Right lobe of liver (tissue), 6 donors: Measurements from ENCODE around the gene NDE1. TPM values are rescaled to one million over a fixed set of nuclear protein-coding genes. Genes with fewer than 3 reads are reported as not detected.

Experiments
- ATAC-seq, 4 donors: fragments of 200-7000 bp; cut with Tn5 transposase; one replicate each; pipeline ENCODE4 v1.9.1; 2020; ENCODE audit warnings: mild to moderate bottlenecking in 4 of 4, moderate library complexity in 4 of 4
- DNase-seq, 3 donors: peaks; one replicate each; pipeline ENCODE4 v3.0.0-alpha.2; 2020
- H3K27ac ChIP-seq, 3 donors: fragments of 200-600 bp; one replicate each; pipeline ENCODE4 v1.8.0; 2022
- H3K27me3 ChIP-seq, 2 donors: fragments of 200-600 bp; one replicate each; pipeline ENCODE4 v1.8.0; 2022
- H3K36me3 ChIP-seq, 4 donors: fragments of 200-600 bp; sonication (generic) in 1 of 4; one replicate each; pipeline versions ENCODE4 v1.5.1 to v1.8.0; 2017 to 2022; ENCODE audit warnings: control low read depth in 1 of 4
- H3K4me1 ChIP-seq, 4 donors: fragments of 200-600 bp; sonication (generic) in 1 of 4; one replicate each; pipeline versions ENCODE4 v1.5.1 to v1.8.0; 2017 to 2022; ENCODE audit warnings: control low read depth in 1 of 4
- H3K4me3 ChIP-seq, 3 donors: fragments of 200-600 bp; one replicate each; pipeline ENCODE4 v1.8.0; 2022
- H3K9me3 ChIP-seq, 4 donors: fragments of 200-600 bp; sonication (generic) in 1 of 4; one replicate each; pipeline versions ENCODE4 v1.5.1 to v1.8.0; 2017 to 2022; ENCODE audit warnings: control low read depth in 1 of 4
- POLR2A ChIP-seq: fragments of 450-650 bp; IDR thresholded peaks from one replicate; pipeline ENCODE4 v1.6.1; 2017; ENCODE audit warnings: antibody characterized with exemption, mild to moderate bottlenecking
- WGBS: methylation state at CpG from one replicate; pipeline ENCODE4 v1.1.6; 2018; ENCODE audit warnings: low coverage, low lambda C conversion rate; ENCODE audit not compliant: insufficient coverage; ENCODE audit errors: missing lambda C conversion rate; 5-methylcytosine and 5-hydroxymethylcytosine counted together
- intact Hi-C, 2 donors: fragments of 100-400 bp; cut with DNase I; formaldehyde crosslinking; loops; one replicate each; pipeline versions ENCODE4 v1.11.2 to v1.14.1; 2022
- total RNA-seq, 6 experiments: library from RNA; depleted of rRNA in 2 of 6; stranded (reverse); fragments of >200 nt in 2 of 6; fragmentation: NEBNext Ultra II Directional in 3 of 6; extraction: Animal tissue kit (Norgen Biotek cat#: 25700) in 3 of 6; gene quantifications; one replicate each; pipeline versions ENCODE4 v1.1.0 to v1.2.4, GENCODE V29; 2016 to 2023
- TF ChIP-seq, protein P1 (sequence below), 4 donors: fragments of 200-600 bp in 3 of 4; fragments of 450-650 bp in 1 of 4; IDR thresholded peaks; one replicate each; pipeline versions ENCODE4 v1.5.1 to v1.8.0; 2016 to 2022; ENCODE audit warnings: antibody characterized with exemption in 4 of 4, mild to moderate bottlenecking in 2 of 4
- donor health status: DM: no; HTN: yes; CAD: no.
- donor health status: DM: no; HTN: no; CAD: no.
- donor health status: DM: no; HTN: no; CAD: no.
- donor health status: DM: no; HTN: yes; CAD: no.
- donor health status: DM: no; HTN: yes; CAD: no.

NDE1 gene
- total RNA-seq, 6 experiments from 2014 or later: 3.6 to 10.2 (median 6.9) TPM

DNA sequence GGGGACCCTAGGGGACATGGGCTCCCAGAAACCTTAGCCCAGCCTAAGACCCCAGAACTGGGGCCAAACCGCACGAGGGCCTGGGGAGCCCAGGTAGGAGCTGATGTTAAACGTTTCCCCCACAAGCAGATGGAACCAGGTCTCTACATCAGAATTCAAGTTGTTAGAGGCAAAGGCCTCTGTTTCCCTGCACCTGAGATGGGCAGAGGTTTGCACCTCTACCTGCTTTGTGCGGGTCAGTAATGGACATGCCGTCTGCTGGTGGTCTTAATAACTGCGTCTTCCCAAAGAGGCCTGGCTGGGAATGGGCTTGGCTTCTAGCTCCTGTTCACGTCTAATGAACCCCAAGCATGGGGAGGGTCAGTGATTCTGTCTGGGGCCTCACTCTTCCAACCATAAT lies 79.1 kb downstream of the NDE1 start:
- TF ChIP-seq, protein P1, sequence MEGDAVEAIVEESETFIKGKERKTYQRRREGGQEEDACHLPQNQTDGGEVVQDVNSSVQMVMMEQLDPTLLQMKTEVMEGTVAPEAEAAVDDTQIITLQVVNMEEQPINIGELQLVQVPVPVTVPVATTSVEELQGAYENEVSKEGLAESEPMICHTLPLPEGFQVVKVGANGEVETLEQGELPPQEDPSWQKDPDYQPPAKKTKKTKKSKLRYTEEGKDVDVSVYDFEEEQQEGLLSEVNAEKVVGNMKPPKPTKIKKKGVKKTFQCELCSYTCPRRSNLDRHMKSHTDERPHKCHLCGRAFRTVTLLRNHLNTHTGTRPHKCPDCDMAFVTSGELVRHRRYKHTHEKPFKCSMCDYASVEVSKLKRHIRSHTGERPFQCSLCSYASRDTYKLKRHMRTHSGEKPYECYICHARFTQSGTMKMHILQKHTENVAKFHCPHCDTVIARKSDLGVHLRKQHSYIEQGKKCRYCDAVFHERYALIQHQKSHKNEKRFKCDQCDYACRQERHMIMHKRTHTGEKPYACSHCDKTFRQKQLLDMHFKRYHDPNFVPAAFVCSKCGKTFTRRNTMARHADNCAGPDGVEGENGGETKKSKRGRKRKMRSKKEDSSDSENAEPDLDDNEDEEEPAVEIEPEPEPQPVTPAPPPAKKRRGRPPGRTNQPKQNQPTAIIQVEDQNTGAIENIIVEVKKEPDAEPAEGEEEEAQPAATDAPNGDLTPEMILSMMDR (IDR thresholded peaks at IDR 0.05): no peak
- no peak for TF ChIP-seq POLR2A
- 70% methylated on average over 2 of the region's 7 CpGs for WGBS
- H3K4me1 ChIP-seq: no peaks in the 10 kb centered on the region
- DNase-seq (no peak), ATAC-seq (no peak)
- H3K27ac ChIP-seq: no peak overlapping the region
- H3K36me3 ChIP-seq: no peaks in the 10 kb centered on the region
- no peaks in the 10 kb centered on the region for H3K9me3 ChIP-seq
- H3K4me3 ChIP-seq: no peak overlapping the region
- H3K27me3 ChIP-seq: no peaks in the 10 kb centered on the region
- intact Hi-C loops: no loop called here

DNA sequence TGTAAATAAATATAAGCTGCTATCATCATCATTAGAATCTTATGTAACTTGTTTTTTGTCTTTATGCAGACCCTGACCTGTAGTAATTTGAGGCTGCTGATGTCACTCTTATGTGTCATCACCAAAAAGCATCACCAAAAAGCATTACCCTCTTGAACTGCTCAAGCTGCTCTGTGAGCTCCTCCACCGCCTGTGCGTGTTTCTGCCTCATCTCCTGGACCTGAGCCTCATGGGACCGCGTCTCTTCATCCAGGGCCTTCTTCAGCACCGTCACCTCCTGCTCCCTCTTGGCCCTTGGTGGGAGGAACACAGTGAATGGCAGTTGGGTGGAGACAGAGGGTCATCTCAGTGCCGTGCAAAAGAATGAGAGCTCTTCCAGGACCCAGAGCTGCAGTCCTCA lies 82.4 kb downstream of the NDE1 start:
- H3K36me3 ChIP-seq: no peaks in the 10 kb centered on the region
- intact Hi-C loops: no loop called here
- TF ChIP-seq, protein P1 (IDR thresholded peaks at IDR 0.05): no peak
- no peak for TF ChIP-seq POLR2A

DNA sequence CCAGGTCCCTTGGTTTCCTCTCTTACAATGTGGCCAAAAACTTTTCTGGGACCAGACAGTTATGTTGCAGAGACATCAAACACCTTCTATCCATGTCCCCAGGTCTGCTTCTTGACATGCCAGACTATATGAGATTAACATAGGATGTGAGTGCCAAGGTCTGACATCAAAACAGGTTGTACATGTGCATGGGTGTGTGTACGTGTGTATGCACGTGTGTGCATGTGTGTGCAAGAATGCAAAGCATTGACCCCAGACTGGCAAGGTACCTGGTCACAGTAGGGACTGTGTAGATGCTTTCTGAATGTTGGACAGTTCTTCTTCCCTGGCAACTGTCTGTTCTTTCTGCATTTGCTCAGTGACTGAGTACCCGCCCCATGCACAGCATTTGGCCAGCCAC lies 85.6 kb downstream of the NDE1 start:
- H3K27ac ChIP-seq: no peak overlapping the region
- H3K36me3 ChIP-seq: no peaks in the 10 kb centered on the region
- TF ChIP-seq, protein P1 (IDR thresholded peaks at IDR 0.05): no peak
- H3K27me3 ChIP-seq: no peaks in the 10 kb centered on the region
- intact Hi-C loops: no loop called here
- no peaks in the 10 kb centered on the region for H3K4me1 ChIP-seq
- 82% methylated on average over 3 of the region's 3 CpGs for WGBS
- no peak overlapping the region for H3K4me3 ChIP-seq
- ATAC-seq: no peak
- H3K9me3 ChIP-seq: no peaks in the 10 kb centered on the region
- DNase-seq: no peak

More for the DNA sequence above, 82.4 kb downstream of the NDE1 start:
- Histone ChIP-seq H3K27ac (no peak overlapping the region), H3K4me1 (no peaks in the 10 kb centered on the region), H3K27me3 (no peaks in the 10 kb centered on the region), H3K4me3 (no peak overlapping the region), H3K9me3 (no peaks in the 10 kb centered on the region)
- DNase-seq: no peak
- WGBS: 84% methylated on average over 6 of the region's 6 CpGs
- no peak for ATAC-seq

DNA sequence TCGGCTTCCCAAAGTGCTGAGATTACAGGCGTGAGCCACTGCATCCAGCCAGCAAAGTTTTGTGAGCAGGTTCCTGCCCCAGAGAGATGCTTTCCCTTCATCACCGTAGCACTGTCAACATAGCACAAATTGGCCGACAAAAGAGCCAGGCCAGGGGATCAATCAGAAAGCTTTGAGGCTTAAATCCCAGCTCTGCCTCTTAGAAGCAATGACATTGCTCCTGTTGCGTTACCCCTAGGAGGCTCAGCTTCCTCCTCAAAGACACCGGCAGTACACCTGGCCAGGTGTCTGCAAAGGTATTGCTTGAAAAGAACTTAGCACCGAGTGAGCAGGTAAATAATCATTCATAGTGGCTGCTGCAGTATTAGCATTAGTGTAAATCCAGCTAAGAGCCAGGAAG lies 86.5 kb downstream of the NDE1 start:
- intact Hi-C loops: no loop called here
- no peaks in the 10 kb centered on the region for H3K27me3 ChIP-seq

More for the DNA sequence above, 86.5 kb downstream of the NDE1 start:
- TF ChIP-seq, protein P1 (IDR thresholded peaks at IDR 0.05): no peak
- TF ChIP-seq POLR2A: no peak
- 71% methylated on average over 4 of the region's 7 CpGs for WGBS
- Histone ChIP-seq H3K36me3 (no peaks in the 10 kb centered on the region), H3K4me1 (no peaks in the 10 kb centered on the region), H3K9me3 (no peaks in the 10 kb centered on the region), H3K4me3 (no peak overlapping the region), H3K27ac (no peak overlapping the region)
- DNase-seq (no peak), ATAC-seq (no peak)
